ENCODE results near the gene CIDEC. TPM values are rescaled to one million over a fixed set of nuclear protein-coding genes. Genes with fewer than 3 reads are reported as not detected.
A peak's percentile ranks its signal among the peaks of the same experiment; 100 is the strongest.

CIDEC gene
- total and polyA plus RNA-seq, 9 of the 15 experiments (the other 6 are each of a cell fraction or from before 2014, with no cell fraction given): not detected

GRCh38 chr3:9890249-9891071 lies 10.4 kb upstream of the CIDEC start, which contains the start of gene JAGN1 (continued):
- TF ChIP-seq PKNOX1 (IDR thresholded peaks at IDR 0.05) (no peak), KAT2B (IDR thresholded peaks at IDR 0.05; ENCODE audit: low read depth, low read length) (no peak), ZNF445 (CRISPR knock-in tag; IDR thresholded peaks at IDR 0.05; ENCODE audit: low read depth) (no peak), PRDM10 (IDR thresholded peaks at IDR 0.05; ENCODE audit: partially characterized antibody) (no peak), XRCC3 (IDR thresholded peaks at IDR 0.05) (no peak), ARID1B (IDR thresholded peaks at IDR 0.05) (peak; percentile 35; the same call in 1 of the 2 replicates), TGIF2 (CRISPR knock-in tag; IDR thresholded peaks at IDR 0.05) (no peak), PRPF4 (IDR thresholded peaks at IDR 0.05; ENCODE audit: insufficient read depth, low read depth, low read length, poor library complexity, severe bottlenecking) (peak; percentile 72), ZNF766 (CRISPR knock-in tag; conservative IDR thresholded peaks at IDR 0.05) (no peak), ETS2 (tag; IDR thresholded peaks at IDR 0.05; ENCODE audit: borderline replicate concordance, poor library complexity, severe bottlenecking) (no peak), NFE2 (IDR thresholded peaks at IDR 0.05; ENCODE audit: low read depth) (no peak), ZNF324 (CRISPR knock-in tag; IDR thresholded peaks at IDR 0.05) (no peak), CEBPB (tag; IDR thresholded peaks at IDR 0.05) (0 out of 2 replicates have a peak, but pooled peaks have one; percentile 47), EHMT2 (IDR thresholded peaks at IDR 0.05) (no peak), ETV1 (tag; conservative IDR thresholded peaks at IDR 0.05; ENCODE audit: low read depth) (peak; percentile 99), MIER1 (IDR thresholded peaks at IDR 0.05; ENCODE audit: low read depth) (no peak), ZNF354B (CRISPR knock-in tag; IDR thresholded peaks at IDR 0.05) (no peak), ZNF175 (CRISPR knock-in tag; IDR thresholded peaks at IDR 0.05; ENCODE audit: low read depth) (no peak)
- TF ChIP-seq, protein P1, sequence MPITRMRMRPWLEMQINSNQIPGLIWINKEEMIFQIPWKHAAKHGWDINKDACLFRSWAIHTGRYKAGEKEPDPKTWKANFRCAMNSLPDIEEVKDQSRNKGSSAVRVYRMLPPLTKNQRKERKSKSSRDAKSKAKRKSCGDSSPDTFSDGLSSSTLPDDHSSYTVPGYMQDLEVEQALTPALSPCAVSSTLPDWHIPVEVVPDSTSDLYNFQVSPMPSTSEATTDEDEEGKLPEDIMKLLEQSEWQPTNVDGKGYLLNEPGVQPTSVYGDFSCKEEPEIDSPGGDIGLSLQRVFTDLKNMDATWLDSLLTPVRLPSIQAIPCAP (CRISPR knock-in tag; IDR thresholded peaks at IDR 0.05; ENCODE audit: borderline replicate concordance): 0 out of 2 replicates have a peak, but pooled peaks have one; percentile 14
- TF ChIP-seq, protein P2, sequence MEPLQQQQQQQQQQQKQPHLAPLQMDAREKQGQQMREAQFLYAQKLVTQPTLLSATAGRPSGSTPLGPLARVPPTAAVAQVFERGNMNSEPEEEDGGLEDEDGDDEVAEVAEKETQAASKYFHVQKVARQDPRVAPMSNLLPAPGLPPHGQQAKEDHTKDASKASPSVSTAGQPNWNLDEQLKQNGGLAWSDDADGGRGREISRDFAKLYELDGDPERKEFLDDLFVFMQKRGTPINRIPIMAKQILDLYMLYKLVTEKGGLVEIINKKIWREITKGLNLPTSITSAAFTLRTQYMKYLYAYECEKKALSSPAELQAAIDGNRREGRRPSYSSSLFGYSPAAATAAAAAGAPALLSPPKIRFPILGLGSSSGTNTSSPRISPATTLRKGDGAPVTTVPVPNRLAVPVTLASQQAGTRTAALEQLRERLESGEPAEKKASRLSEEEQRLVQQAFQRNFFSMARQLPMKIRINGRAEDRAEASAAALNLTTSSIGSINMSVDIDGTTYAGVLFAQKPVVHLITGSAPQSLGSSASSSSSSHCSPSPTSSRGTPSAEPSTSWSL (CRISPR knock-in tag; IDR thresholded peaks at IDR 0.05; ENCODE audit: borderline replicate concordance): 0 out of 2 replicates have a peak, but pooled peaks have one; percentile 62
